IPS DF 4.7 (cell line): ENCODE measurements around the gene ADRM1.

ENCODE experiments used
- DNase-seq: peaks from one replicate; pipeline ENCODE4 v3.0.0-alpha.2; 2013; ENCODE audit warnings: low spot score; ENCODE audit errors: extremely low read depth

The ADRM1 gene

DNA sequence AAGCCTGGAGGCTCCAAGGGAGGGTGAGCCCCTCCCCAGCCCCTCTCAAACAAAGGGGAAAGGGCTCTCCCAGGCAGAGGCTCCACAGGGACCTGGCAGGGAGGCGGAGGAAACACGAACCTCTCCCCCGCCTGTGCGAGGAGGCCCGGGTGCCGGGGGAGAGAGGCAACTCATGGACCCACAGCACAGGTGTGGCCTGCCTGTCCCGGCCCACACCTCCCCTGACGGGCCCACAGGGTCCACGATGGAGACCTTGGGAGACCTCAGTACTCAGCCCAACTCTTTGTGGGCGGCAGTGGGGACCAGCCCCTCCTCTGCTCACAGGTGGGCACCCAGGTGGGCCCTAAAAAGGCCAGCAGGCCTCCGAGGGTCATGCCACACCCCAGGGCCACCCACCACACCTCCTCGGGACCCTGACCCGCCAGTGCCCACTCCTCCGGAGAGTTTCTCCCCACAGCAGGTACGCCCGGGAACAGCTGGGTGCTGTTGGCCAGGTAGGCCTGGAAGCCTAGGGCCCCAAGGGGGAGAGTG is 52.1 kb downstream of the ADRM1 start:
- DNase-seq, result no peak

GRCh38 chr20:62355516-62355877 is 52.7 kb downstream of the ADRM1 start:
- DNase-seq, result no peak

- no peak for DNase-seq
These were observed 53.2 kb downstream of the ADRM1 start for GRCh38 chr20:62355878-62356588.

DNA sequence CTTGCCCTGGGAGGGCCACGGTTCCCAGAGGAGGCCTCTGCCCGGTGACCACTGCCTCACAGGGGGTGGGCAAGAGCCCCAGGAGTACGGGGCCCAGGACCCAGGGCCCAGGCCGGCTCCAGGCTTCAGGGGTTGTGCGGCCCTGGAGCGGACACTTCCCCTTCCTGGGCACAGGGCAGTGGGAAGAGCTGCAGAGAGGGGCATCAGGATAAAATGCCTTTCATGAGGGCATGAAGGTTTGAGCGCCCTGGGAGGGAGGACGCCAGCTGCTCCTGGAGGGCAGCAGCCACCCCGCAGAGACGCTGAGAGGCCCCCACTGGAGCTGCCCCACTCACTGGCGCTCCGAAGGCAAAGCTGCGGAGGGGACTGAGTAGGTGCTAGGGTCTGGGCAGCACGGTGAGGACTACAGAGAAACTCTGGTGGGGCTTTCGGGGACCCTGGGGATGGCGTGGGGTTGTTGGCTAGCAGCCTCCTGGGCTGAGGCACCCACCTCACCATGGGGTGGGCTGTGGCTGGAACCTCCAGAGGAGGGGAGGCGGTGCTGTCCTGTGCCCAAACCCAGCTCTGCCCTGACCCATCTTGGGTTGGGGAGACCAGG is 53.9 kb downstream of the ADRM1 start:
- no peak for DNase-seq

- no peak for DNase-seq
These were observed 54.4 kb downstream of the ADRM1 start for GRCh38 chr20:62357187-62357667.

DNA sequence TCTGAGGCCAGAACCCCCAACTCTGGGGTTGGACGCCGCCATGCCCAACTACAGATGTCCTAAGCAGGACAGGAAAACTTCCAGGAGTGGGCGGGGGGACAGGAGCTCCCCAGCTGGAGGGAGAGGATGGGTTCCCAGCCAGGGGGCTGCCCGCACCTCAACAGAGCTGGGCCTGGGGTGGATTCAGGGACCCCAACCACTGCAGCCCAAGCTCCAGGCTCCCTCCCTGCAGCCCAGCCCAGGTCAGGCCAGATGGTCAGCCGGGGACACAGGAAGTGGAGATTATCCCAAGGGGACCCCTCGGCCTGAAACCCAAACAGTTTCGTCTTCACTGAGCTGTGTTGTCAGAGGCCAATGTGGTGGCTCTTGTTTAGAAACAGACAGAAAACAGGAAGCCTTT is 54.9 kb downstream of the ADRM1 start:
- DNase-seq, result no peak
